Gastroesophageal sphincter (tissue), 4 donors: Measurements from ENCODE around the gene RALGPS2. TPM values are rescaled to one million over a fixed set of nuclear protein-coding genes. Genes with fewer than 3 reads are reported as not detected.

Experiments
- ATAC-seq: fragments of 150-250 bp; one replicate; pipeline ENCODE4 v1.9.1; 2016; ENCODE audit warnings: mild to moderate bottlenecking, moderate library complexity
- H3K27ac ChIP-seq, 4 donors: fragments of 200-600 bp; sonication (generic) in 3 of 4; 1 replicate in 3 of 4; 2 replicates in 1 of 4; pipeline ENCODE4 v1.5.1; 2016 to 2019
- H3K27me3 ChIP-seq: fragments of 200-600 bp; sonication (generic); one replicate; pipeline ENCODE4 v1.5.1; 2019
- H3K36me3 ChIP-seq, 2 donors: fragments of 200-600 bp; sonication (generic); one replicate each; pipeline ENCODE4 v1.5.1; 2019; ENCODE audit warnings: control low read depth in 1 of 2
- H3K4me1 ChIP-seq, 3 donors: fragments of 200-600 bp; sonication (generic); 1 replicate in 2 of 3; 2 replicates in 1 of 3; pipeline ENCODE4 v1.5.1; 2016 to 2019; ENCODE audit warnings: control low read depth in 2 of 3
- H3K4me3 ChIP-seq, 2 donors: fragments of 200-600 bp; sonication (generic); one replicate each; pipeline ENCODE4 v1.5.1; 2019; ENCODE audit warnings: mild to moderate bottlenecking in 1 of 2, moderate library complexity in 1 of 2
- H3K9me3 ChIP-seq, 3 donors: fragments of 200-600 bp; sonication (generic); one replicate each; pipeline ENCODE4 v1.5.1; 2017 to 2019; ENCODE audit warnings: control low read depth in 2 of 3
- EP300 ChIP-seq: sonication (generic); formaldehyde crosslinking; IDR thresholded peaks from one replicate; pipeline ENCODE4 v1.6.1; 2017; ENCODE audit warnings: antibody characterized with exemption, mild to moderate bottlenecking
- POLR2A ChIP-seq, 2 donors: fragments of 450-650 bp; IDR thresholded peaks; one replicate each; pipeline ENCODE4 v1.6.1; 2017; ENCODE audit warnings: antibody characterized with exemption in 2 of 2, mild to moderate bottlenecking in 2 of 2, moderate library complexity in 1 of 2
- POLR2AphosphoS5 ChIP-seq: sonication (generic); formaldehyde crosslinking; IDR thresholded peaks from one replicate; pipeline ENCODE4 v1.6.1; 2017; ENCODE audit warnings: antibody characterized with exemption
- WGBS, 2 donors: methylation state at CpG; one replicate each; pipeline ENCODE4 v1.1.5; 2018; ENCODE audit warnings: low coverage in 1 of 2; 5-methylcytosine and 5-hydroxymethylcytosine counted together
- total RNA-seq, 4 donors: library from RNA; depleted of rRNA; stranded (reverse); fragments of >200 nt; gene quantifications; one replicate each; pipeline ENCODE4 v1.1.0, GENCODE V29; 2016
- TF ChIP-seq, protein P1 (sequence below), 4 experiments: fragments of 200-600 bp in 2 of 4; fragments of 450-650 bp in 2 of 4; sonication (generic) in 1 of 4; IDR thresholded peaks; one replicate each; pipeline ENCODE4 v1.5.1; 2017 to 2019; ENCODE audit warnings: antibody characterized with exemption in 4 of 4, mild to moderate bottlenecking in 2 of 4, moderate library complexity in 2 of 4

RALGPS2 gene
- total RNA-seq, 4 donors from 2014 or later = 12.0 to 17.7 (median 15.1) TPM

GRCh38 chr1:178690496-178690895 is 34.5 kb upstream of the RALGPS2 start:
- Histone ChIP-seq H3K36me3 (no peaks in the 10 kb centered on the region), H3K27me3 (no peaks in the 10 kb centered on the region), H3K4me3 (no peak overlapping the region), H3K9me3 (no peaks in the 10 kb centered on the region), H3K27ac (no peak overlapping the region), H3K4me1 (no peaks in the 10 kb centered on the region)
- ATAC-seq = no peak
- 38 to 66% methylated on average over 3 to 5 of the region's 5 CpGs for WGBS, 2 donors
- no peak for TF ChIP-seq POLR2AphosphoS5
- TF ChIP-seq EP300 = no peak

DNA sequence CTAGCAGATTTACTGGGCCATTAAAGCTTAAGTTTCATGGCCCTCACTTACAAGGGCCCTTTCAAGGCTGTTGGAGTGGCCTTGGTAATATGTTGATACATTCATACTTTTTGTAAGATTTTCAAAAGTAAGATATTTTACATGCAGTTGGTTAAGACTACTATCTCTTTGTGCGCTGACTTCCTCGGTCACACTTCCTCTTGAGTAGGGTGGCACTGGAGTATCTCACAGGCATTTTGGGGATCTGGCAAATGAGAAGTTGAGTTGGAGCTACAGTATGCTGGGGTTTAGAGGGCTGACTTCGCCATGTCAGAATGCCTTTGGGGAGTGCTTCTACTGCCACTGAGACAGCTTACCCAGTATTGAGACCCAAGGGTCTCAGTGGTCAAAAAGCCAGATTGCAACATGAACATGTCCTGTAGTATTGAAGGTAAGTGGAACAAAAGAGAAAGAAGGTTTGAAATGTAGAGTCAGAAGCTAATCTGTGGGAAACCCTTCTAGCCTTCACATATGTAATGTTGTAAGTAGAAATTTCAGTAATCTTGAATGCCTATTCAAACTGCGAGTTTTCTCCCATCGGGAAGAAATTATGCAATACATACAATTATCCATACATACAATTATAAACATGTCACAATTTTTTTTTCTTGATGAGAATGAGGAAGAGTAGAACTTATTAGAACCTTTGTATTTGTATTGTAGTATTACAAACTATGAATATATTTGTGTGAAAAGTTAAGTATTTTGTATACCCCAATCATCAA is 32.3 kb upstream of the RALGPS2 start:
- Histone ChIP-seq H3K4me1 (no peaks in the 10 kb centered on the region), H3K9me3 (no peaks in the 10 kb centered on the region), H3K36me3 (no peaks in the 10 kb centered on the region), H3K27ac (no peak overlapping the region), H3K4me3 (no peak overlapping the region), H3K27me3 (no peaks in the 10 kb centered on the region)
- TF ChIP-seq POLR2AphosphoS5 (no peak), POLR2A (IDR thresholded peaks at IDR 0.05) (no peak), EP300 (no peak)
- TF ChIP-seq, protein P1, sequence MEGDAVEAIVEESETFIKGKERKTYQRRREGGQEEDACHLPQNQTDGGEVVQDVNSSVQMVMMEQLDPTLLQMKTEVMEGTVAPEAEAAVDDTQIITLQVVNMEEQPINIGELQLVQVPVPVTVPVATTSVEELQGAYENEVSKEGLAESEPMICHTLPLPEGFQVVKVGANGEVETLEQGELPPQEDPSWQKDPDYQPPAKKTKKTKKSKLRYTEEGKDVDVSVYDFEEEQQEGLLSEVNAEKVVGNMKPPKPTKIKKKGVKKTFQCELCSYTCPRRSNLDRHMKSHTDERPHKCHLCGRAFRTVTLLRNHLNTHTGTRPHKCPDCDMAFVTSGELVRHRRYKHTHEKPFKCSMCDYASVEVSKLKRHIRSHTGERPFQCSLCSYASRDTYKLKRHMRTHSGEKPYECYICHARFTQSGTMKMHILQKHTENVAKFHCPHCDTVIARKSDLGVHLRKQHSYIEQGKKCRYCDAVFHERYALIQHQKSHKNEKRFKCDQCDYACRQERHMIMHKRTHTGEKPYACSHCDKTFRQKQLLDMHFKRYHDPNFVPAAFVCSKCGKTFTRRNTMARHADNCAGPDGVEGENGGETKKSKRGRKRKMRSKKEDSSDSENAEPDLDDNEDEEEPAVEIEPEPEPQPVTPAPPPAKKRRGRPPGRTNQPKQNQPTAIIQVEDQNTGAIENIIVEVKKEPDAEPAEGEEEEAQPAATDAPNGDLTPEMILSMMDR (IDR thresholded peaks at IDR 0.05) = no peak
- no peak for ATAC-seq
- WGBS, 2 donors = 93 to 97% methylated on average over 4 to 5 of the region's 5 CpGs

- no peaks in the 10 kb centered on the region for H3K36me3 ChIP-seq
- WGBS, 2 donors = 55 to 86% methylated on average over 1 to 2 of the region's 2 CpGs
- no peaks in the 10 kb centered on the region for H3K9me3 ChIP-seq
- no peaks in the 10 kb centered on the region for H3K4me1 ChIP-seq
- no peak overlapping the region for H3K27ac ChIP-seq
- TF ChIP-seq POLR2A (IDR thresholded peaks at IDR 0.05) (no peak), POLR2AphosphoS5 (no peak), EP300 (no peak)
- TF ChIP-seq, protein P1 (IDR thresholded peaks at IDR 0.05) = no peak
- H3K27me3 ChIP-seq = no peaks in the 10 kb centered on the region
- no peak for ATAC-seq
- H3K4me3 ChIP-seq = no peak overlapping the region
Measured at GRCh38 chr1:178693366-178693765, 31.7 kb upstream of the RALGPS2 start.

DNA sequence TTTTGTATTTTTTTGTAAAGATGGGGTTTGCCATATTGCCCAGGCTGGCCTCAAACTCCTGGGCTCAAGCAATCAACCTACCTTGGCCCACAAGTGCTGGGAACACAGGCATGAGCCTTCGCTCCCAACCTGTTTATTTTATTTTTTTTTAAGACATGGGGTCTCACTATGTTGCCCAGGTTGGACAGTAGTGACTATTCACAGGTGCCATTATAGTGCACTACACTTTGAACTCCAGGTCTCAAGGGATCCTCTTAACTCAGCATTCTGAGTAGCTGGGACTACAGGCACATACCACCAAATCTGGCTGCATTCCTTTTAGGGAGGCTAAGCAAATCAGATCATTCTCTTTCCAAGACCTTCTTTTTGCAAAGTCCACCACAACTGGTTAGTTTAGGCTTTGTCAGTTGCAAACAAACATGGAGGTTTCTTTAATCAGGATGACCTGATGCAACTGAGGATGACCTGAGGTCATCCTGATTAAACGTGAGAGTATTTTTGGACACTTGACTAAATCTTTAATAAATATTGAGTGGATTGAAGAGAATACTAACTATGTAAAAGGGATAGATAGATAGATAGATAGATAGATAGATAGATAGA is 30.0 kb upstream of the RALGPS2 start:
- 90 to 100% methylated on average over 1 to 2 of the region's 2 CpGs for WGBS, 2 donors

DNA sequence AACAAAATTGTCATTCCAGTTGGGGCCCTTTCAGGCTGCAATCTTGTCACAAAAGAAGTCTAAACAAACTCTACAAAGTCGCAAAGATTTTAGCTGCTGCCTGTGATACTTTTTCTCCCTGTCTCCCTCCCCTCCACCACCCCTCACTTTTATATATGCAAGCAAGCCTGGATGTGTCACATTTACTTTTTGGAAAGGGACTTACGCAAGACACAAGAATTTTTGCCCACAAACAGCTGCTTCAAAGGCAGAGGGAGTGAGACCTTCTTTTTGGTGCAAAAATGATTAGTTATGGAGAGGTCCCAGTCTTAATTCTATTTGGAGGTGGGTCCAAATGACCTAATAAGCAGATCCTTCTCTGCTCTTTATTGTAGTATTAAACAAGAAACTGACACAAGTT is 22.9 kb upstream of the RALGPS2 start:
- Histone ChIP-seq H3K4me1 (no peaks in the 10 kb centered on the region), H3K36me3 (no peaks in the 10 kb centered on the region), H3K9me3 (no peaks in the 10 kb centered on the region), H3K27ac (no peak overlapping the region), H3K27me3 (no peaks in the 10 kb centered on the region), H3K4me3 (no peak overlapping the region)
- TF ChIP-seq POLR2AphosphoS5 (no peak), POLR2A (IDR thresholded peaks at IDR 0.05) (no peak), EP300 (no peak)
- TF ChIP-seq, protein P1 (IDR thresholded peaks at IDR 0.05) = no peak
- WGBS, 2 donors = 65 to 100% methylated on average over 1 of the region's 2 CpGs
- peak; percentile 22 for ATAC-seq

More for the DNA sequence above, 30.0 kb upstream of the RALGPS2 start:
- H3K4me1 ChIP-seq = no peaks in the 10 kb centered on the region
- no peak overlapping the region for H3K27ac ChIP-seq
- H3K9me3 ChIP-seq = no peaks in the 10 kb centered on the region
- H3K36me3 ChIP-seq = no peaks in the 10 kb centered on the region
- TF ChIP-seq POLR2A (IDR thresholded peaks at IDR 0.05) = no peak
- TF ChIP-seq POLR2AphosphoS5 = no peak
- no peak for TF ChIP-seq EP300
- TF ChIP-seq, protein P1 (IDR thresholded peaks at IDR 0.05) = no peak
- no peak overlapping the region for H3K4me3 ChIP-seq
- no peak for ATAC-seq
- H3K27me3 ChIP-seq = no peaks in the 10 kb centered on the region
